Sigmoid colon (tissue), 7 donors: ENCODE results near the gene TFF2. TPM values are rescaled to one million over a fixed set of nuclear protein-coding genes. Genes with fewer than 3 reads are reported as not detected.

ENCODE experiments used
- DNase-seq: peaks from one replicate; pipeline ENCODE4 v3.0.0-alpha.2; 2019
- H3K27ac ChIP-seq, 4 donors: fragments of 200-600 bp; sonication (generic); one replicate each; pipeline ENCODE4 v1.5.1; 2016 to 2019; ENCODE audit warnings: mild to moderate bottlenecking in 1 of 4
- H3K27me3 ChIP-seq, 3 donors: fragments of 200-600 bp; sonication (generic); one replicate each; pipeline ENCODE4 v1.5.1; 2019; ENCODE audit warnings: mild to moderate bottlenecking in 1 of 3
- H3K36me3 ChIP-seq, 4 donors: fragments of 200-600 bp; sonication (generic); one replicate each; pipeline ENCODE4 v1.5.1; 2016 to 2019
- H3K4me1 ChIP-seq, 4 donors: fragments of 200-600 bp; sonication (generic); one replicate each; pipeline ENCODE4 v1.5.1; 2017 to 2019
- H3K4me3 ChIP-seq, 4 donors: fragments of 200-600 bp; sonication (generic); one replicate each; pipeline ENCODE4 v1.5.1; 2017 to 2019; ENCODE audit warnings: mild to moderate bottlenecking in 2 of 4, moderate library complexity in 1 of 4
- H3K9me3 ChIP-seq, 4 donors: fragments of 200-600 bp in 3 of 4; sonication (generic) in 3 of 4; one replicate each; pipeline versions ENCODE4 v1.5.1 to v1.6.1; 2013 to 2019
- EP300 ChIP-seq, 4 donors: sonication (generic); formaldehyde crosslinking; IDR thresholded peaks; one replicate each; pipeline ENCODE4 v1.6.1; 2017; ENCODE audit warnings: antibody characterized with exemption in 4 of 4
- POLR2A ChIP-seq, 2 donors: fragments of 450-650 bp; IDR thresholded peaks; one replicate each; pipeline ENCODE4 v1.6.1; 2016; ENCODE audit warnings: antibody characterized with exemption in 2 of 2, mild to moderate bottlenecking in 2 of 2, moderate library complexity in 2 of 2
- POLR2AphosphoS5 ChIP-seq, 4 donors: sonication (generic); formaldehyde crosslinking; IDR thresholded peaks; one replicate each; pipeline ENCODE4 v1.6.1; 2017; ENCODE audit warnings: antibody characterized with exemption in 4 of 4
- WGBS, 2 donors: extraction: QIAGEN DNeasy Blood & Tissue Kit; methylation state at CpG; one replicate each; pipeline ENCODE4 v1.1.7; 2013; 5-methylcytosine and 5-hydroxymethylcytosine counted together
- intact Hi-C: fragments of 100-400 bp; cut with DNase I; formaldehyde crosslinking; loops from one replicate; pipeline ENCODE4 v1.15.1; 2023
- polyA plus RNA-seq, 3 donors: library from polyadenylated mRNA; stranded (reverse); fragments of 200-250 nt; gene quantifications; one replicate each; pipeline ENCODE4 v1.2.3, GENCODE V29; 2013
- total RNA-seq, 4 donors: library from RNA; depleted of rRNA; stranded (reverse); fragments of >200 nt; gene quantifications; one replicate each; pipeline ENCODE4 v1.1.0, GENCODE V29; 2016
- TF ChIP-seq, protein P1 (sequence below), 4 experiments: fragments of 450-650 bp in 3 of 4; fragments of 200-600 bp in 1 of 4; IDR thresholded peaks; one replicate each; pipeline ENCODE4 v1.5.1; 2016 to 2019; ENCODE audit warnings: antibody characterized with exemption in 4 of 4, mild to moderate bottlenecking in 3 of 4, moderate library complexity in 2 of 4
- donor health status: healthy with polysubstance abuse.
- donor health status: Bipolar disorder and iron deficiency.
- donor health status: healthy.

Gene TFF2
- total and polyA plus RNA-seq, 7 donors: 1.5 to 23.4 (median 3.0) TPM; not detected in 4

DNA sequence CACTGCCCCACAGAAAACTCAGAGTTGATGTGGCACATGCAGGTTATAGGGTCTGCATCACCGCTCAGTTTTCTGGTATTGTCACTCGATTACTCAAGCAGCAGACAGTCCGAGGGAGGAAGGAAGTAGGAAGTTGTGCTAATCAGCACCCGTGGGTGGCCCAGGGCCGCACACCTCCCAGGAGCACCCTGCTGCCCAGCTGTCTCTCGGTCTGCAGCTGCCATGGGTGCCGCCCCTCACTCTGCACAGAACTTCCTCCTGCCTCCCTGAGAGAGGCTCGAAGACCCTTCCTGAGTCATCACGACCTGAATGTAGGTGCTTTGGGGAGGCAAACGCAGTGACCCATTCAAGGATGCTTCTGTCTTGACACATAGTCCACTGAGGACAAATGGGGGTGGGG is 31.4 kb downstream of the TFF2 start:
- DNase-seq: peak; percentile 50
- Histone ChIP-seq H3K27me3 (peaks cover 3 to 22% (median 4%) of the 10 kb centered on the region in 3 donors), H3K4me3 (no peak overlapping the region), H3K27ac (no peak overlapping the region), H3K4me1 (no peaks in the 10 kb centered on the region), H3K9me3 (no peaks in the 10 kb centered on the region), H3K36me3 (no peaks in the 10 kb centered on the region)
- WGBS, 2 donors: 27 to 28% methylated on average over 10 of the region's 10 CpGs
- intact Hi-C loops: no loop called here
- no peak for TF ChIP-seq POLR2AphosphoS5 (IDR thresholded peaks at IDR 0.05)
- no peak for TF ChIP-seq POLR2A (IDR thresholded peaks at IDR 0.05)
- TF ChIP-seq EP300 (IDR thresholded peaks at IDR 0.05): no peak
- TF ChIP-seq, protein P1, sequence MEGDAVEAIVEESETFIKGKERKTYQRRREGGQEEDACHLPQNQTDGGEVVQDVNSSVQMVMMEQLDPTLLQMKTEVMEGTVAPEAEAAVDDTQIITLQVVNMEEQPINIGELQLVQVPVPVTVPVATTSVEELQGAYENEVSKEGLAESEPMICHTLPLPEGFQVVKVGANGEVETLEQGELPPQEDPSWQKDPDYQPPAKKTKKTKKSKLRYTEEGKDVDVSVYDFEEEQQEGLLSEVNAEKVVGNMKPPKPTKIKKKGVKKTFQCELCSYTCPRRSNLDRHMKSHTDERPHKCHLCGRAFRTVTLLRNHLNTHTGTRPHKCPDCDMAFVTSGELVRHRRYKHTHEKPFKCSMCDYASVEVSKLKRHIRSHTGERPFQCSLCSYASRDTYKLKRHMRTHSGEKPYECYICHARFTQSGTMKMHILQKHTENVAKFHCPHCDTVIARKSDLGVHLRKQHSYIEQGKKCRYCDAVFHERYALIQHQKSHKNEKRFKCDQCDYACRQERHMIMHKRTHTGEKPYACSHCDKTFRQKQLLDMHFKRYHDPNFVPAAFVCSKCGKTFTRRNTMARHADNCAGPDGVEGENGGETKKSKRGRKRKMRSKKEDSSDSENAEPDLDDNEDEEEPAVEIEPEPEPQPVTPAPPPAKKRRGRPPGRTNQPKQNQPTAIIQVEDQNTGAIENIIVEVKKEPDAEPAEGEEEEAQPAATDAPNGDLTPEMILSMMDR (IDR thresholded peaks at IDR 0.05): no peak

DNA sequence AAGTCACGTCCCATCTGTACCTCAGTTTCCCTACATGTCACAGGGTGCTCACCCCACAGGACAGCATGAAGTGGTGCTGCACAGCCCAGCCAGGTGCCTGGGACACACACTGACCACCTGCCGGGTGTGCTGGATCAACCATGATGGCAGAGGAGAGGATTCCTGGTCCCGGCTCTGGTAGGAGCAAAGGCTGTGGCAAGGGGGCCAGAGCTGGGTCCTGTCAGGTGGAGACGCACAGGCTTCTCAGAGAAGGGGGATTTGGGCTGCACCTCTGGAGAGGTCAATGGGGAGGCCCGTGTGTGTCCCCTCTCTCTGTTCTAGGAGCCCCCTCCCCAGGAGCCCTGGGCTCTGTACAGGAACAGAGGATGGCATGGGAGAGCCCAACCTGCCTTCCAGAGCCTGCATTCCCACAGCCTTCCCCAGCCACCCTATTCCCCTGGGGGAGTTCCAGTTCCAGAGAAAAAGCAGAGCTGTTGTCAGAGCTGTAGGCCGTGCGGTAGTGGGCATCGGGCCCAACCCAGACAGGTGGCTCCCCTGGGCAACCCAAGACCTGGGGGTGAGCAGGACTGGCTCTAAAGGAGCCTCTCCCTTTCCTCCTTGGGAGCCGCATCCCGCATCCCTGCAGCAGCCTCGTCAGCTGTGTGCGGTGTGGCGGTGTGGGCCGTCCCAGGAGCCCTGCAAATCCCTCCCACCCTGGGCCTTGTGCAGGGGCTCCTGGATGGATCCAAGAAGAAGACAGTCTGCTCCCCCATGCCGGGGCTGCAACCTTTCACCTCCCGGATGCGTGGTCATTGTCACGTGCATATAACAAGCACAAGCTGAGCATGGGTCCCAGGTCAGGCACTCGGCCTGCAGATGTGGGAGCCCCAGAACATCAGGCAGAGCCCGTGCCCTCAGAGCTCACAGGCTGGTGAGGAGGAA is 32.7 kb downstream of the TFF2 start:
- no peak overlapping the region for H3K4me3 ChIP-seq
- H3K27ac ChIP-seq: no peak overlapping the region
- H3K4me1 ChIP-seq: no peaks in the 10 kb centered on the region
- TF ChIP-seq POLR2A (IDR thresholded peaks at IDR 0.05): no peak
- TF ChIP-seq POLR2AphosphoS5 (IDR thresholded peaks at IDR 0.05): no peak
- TF ChIP-seq, protein P1 (IDR thresholded peaks at IDR 0.05): no peak
- TF ChIP-seq EP300 (IDR thresholded peaks at IDR 0.05): no peak
- DNase-seq: peak; percentile 45
- WGBS, 2 donors: 80 to 85% methylated on average over 20 of the region's 20 CpGs
- no peaks in the 10 kb centered on the region for H3K36me3 ChIP-seq
- peaks cover 3 to 22% (median 4%) of the 10 kb centered on the region in 3 donors for H3K27me3 ChIP-seq
- H3K9me3 ChIP-seq: no peaks in the 10 kb centered on the region
- intact Hi-C loops: no loop called here

DNA sequence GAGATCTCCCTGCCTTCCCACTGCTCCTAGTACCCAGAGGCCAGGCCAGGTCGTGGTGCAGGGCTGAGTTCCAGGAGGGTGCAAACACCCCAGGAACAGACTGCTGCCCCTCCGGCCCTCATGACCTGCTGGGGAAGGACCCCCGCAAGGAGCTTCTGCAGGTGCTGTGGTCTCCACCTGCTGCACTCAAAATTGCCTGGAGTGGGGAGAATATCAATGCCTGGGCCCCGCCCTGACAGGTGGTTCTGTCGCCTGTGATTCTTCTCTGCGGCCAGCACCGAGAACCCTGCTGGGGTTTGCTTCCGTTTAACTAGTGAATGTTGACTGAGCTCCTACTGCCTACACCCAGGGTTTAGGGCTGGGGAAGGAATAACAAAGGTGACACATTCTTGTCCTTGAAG is 33.5 kb downstream of the TFF2 start:
- WGBS, 2 donors: 17 to 69% methylated on average over 8 of the region's 8 CpGs
- DNase-seq: no peak
- no peak for TF ChIP-seq EP300 (IDR thresholded peaks at IDR 0.05)
- TF ChIP-seq POLR2A (IDR thresholded peaks at IDR 0.05): peak in 1 of 2 donors; percentile 3

DNA sequence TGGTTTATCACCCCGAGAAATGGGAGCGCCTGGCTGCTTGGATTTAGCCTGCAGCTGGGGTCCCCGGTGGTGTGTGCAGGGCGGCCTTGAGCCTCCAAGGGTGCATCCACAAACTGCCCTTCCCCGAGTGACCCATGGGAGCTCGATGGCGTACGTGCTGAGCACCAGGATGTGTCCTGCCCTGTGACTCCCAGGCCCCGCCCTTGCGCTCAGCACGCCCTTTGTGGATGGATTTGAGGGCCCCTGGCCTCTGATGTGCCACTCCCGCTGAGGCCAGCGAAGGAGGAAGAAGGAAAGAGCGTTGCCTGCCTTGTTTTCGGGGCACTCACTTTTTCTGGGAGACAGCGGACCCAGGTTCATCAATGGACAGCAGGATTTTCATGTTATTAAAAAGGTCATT is 33.9 kb downstream of the TFF2 start:
- Histone ChIP-seq H3K36me3 (no peaks in the 10 kb centered on the region), H3K27ac (no peak overlapping the region), H3K9me3 (no peaks in the 10 kb centered on the region), H3K4me3 (no peak overlapping the region), H3K4me1 (no peaks in the 10 kb centered on the region), H3K27me3 (peaks cover 0 to 18% (median 4%) of the 10 kb centered on the region in 3 donors)
- no peak for DNase-seq
- TF ChIP-seq POLR2A (IDR thresholded peaks at IDR 0.05) (peak in 1 of 2 donors; percentile 41), POLR2AphosphoS5 (IDR thresholded peaks at IDR 0.05) (peak in 1 of 4 donors; percentile 23), EP300 (IDR thresholded peaks at IDR 0.05) (no peak)
- TF ChIP-seq, protein P1 (IDR thresholded peaks at IDR 0.05): no peak
- WGBS, 2 donors: 22 to 73% methylated on average over 16 of the region's 16 CpGs
- intact Hi-C loops: no loop called here

More for the DNA sequence above, 33.5 kb downstream of the TFF2 start:
- Histone ChIP-seq H3K9me3 (no peaks in the 10 kb centered on the region), H3K27ac (no peak overlapping the region), H3K27me3 (peaks cover 0 to 18% (median 4%) of the 10 kb centered on the region in 3 donors), H3K4me1 (no peaks in the 10 kb centered on the region), H3K36me3 (no peaks in the 10 kb centered on the region), H3K4me3 (no peak overlapping the region)
- intact Hi-C loops: no loop called here

DNA sequence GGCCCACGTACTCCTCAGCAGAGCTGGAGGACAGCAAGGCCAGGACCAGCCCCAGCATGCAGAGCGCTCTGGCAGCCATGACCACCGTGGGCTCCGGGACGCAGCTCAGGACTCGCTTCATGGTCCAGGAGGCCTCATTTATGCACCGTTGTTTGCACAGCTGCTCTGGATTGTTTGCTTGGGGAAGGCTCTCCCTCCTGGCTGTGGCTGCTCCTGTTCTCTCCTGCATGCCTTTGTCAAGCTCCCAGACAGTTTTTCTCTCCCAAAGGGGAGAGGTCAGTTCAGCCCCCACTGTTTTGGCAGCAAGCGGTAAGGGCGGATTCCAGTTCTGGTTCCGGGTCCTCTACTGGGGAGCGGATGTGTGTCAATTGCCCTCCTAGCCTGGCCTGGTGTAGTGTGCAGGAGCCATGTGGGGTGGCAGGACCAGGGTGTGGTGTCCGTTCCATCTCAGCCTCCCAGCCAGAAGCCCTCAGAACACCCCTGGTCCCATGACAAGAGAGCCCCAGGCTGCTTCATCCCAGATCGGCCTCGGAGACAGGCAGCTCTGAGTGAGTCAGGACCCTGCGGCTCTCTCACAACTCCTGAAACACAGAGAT is 35.4 kb downstream of the TFF2 start, which contains the start of gene TFF3:
Gene TFF3, minus strand, starts transcription at position 114 of the 596 bp plus-strand sequence. Its CDS starts 35 bp downstream, at position 79.
- no peak within 1 kb of the TSS for H3K4me3 ChIP-seq
- no peak for DNase-seq
- intact Hi-C loops: no loop called here

More for the DNA sequence above, 35.4 kb downstream of the TFF2 start, which contains the start of gene TFF3:
- 16 to 70% methylated on average over 15 of the region's 15 CpGs for WGBS, 2 donors
- H3K9me3 ChIP-seq: no peaks in the 10 kb centered on the region
- peak within 1 kb of the TSS in 1 of 4 donors; percentile 17 for H3K27ac ChIP-seq
- no peaks in the 10 kb centered on the region for H3K36me3 ChIP-seq
- TF ChIP-seq POLR2A (IDR thresholded peaks at IDR 0.05): no peak
- no peak for TF ChIP-seq EP300 (IDR thresholded peaks at IDR 0.05)
- TF ChIP-seq, protein P1 (IDR thresholded peaks at IDR 0.05): no peak
- no peak for TF ChIP-seq POLR2AphosphoS5 (IDR thresholded peaks at IDR 0.05)
- H3K27me3 ChIP-seq: peaks cover 0 to 18% (median 4%) of the 10 kb centered on the region in 3 donors
- no peaks in the 10 kb centered on the region for H3K4me1 ChIP-seq
